ENCODE data around the gene RNF43.

DNA sequence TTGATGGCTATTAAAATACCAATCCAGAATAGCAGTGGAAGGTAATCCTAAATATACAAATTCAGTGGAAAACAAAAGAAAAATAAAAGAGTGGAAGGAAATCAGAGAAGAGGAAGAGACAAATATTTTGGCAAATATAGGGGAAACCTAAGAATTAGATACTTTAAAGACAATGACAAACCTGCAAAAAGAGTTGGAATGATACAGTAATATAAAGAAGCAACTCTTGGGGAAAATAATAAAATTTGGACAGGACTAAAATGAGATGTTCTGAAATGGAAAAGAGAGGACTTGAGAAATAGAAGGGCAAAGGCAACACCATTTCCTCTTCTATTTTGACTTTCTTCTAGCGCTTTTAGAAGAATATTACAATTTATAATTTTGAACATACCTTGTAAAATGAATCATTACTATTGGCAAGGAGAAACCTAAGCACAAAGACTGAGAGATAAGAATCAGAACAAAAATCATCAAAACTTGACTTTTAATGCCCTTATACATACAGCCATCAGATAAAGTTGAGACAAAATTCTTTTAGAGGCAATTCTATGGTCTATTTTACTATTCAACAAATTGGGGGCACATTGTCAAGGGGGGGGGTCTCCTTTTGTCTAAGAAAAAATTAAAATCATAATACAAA is 5.2 kb downstream of the RNF43 start:
- TF ChIP-seq POLR2AphosphoS5 (IDR thresholded peaks at IDR 0.05; ENCODE audit: borderline replicate concordance, low read depth, low read length) (no peak), EZH2 (IDR thresholded peaks at IDR 0.05) (no peak)

Measured in SK-N-MC (cell line).